ENCODE data around the gene ETV6.
"Not testable (repeated sequence)": the region's sequence is repeated elsewhere in the genome, so short reads cannot be mapped to it uniquely, and the experiment has no call there.

The ETV6 gene

DNA sequence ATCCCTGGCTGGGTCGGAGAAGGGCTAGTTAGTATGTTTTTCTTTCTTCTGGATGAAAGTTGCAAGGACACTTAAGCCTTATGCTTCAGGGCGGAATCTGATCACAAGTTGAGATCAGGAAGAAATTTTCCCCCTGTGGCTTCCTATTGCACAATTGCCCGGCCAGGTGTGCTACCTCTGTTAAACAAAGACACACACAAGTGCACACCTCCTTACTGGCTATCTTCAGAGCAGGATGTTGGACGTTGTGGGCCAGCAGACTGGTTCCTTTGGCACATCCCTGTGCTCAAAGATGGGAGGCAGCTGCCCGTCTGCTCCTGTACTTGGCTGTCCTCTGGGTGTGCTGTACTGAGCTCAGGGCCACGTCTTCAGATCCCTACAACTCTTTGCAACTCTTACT is 19.1 kb downstream of the ETV6 start:
- DNase-seq (ENCODE audit: low read depth) = no peak

DNA sequence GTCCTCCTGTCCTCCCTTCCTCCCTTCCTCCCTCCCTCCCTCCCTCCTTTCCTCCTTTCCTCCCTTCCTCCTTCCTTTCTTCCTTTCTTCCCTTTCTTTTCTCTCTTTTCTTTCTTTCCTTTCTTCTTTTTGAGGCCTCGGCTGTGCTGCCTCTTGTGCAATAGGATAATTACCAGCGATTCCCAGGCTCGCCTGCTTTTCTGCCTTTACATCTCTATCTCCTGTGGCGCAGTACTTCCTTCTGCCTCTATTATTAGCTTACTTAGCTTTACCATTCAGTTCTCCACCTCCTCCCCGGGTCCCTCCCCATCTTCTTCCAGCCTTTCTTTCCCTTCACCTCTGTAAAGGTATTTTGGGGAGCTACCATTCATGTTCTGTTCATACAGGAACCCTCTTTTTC is 19.9 kb downstream of the ETV6 start:
- DNase-seq (ENCODE audit: low read depth) = no peak

DNA sequence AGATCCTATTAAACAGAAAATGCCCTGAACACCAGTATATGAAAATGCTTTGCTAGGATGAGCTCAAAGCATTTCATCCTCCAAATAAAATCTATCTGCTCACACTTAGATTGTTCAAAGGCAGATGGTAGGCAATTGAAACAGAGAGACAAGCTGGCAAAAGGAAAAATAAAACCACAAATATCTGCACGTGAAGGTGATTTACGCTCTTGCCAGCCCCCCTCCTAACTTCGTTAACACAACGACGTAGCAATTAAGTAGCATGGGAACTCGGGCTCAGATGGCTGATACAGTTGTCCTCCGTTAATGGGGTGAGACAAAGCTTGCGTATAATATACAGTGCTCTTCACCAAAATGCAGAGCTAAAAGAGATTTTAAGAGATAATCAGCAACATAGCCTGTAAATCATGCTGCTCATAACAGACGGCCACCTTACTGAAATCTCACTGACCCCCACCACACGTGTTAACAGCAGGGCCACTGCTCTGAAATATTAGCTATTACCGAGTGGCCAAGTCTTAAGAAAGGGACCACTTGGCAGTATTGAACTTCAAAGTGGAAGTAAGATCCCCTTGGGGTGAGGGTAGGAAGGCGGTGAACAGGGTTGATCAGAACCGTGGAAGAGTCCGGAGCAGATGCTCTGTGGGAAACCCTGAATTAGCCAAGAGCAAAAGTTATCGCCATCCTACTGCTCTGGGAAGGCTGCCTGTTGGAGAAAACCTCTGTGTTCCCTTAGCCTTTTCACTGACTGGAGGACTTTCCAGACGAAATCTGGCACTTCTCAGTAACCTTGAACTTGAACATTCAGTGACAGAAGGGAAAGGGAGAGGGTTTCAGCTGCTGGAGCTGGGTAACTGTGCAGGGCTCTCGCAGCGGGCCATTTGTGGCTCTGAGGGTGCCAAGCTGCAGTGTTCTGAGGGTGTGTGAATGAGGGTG is 23.1 kb downstream of the ETV6 start:
- no peak for DNase-seq (ENCODE audit: low read depth)

DNA sequence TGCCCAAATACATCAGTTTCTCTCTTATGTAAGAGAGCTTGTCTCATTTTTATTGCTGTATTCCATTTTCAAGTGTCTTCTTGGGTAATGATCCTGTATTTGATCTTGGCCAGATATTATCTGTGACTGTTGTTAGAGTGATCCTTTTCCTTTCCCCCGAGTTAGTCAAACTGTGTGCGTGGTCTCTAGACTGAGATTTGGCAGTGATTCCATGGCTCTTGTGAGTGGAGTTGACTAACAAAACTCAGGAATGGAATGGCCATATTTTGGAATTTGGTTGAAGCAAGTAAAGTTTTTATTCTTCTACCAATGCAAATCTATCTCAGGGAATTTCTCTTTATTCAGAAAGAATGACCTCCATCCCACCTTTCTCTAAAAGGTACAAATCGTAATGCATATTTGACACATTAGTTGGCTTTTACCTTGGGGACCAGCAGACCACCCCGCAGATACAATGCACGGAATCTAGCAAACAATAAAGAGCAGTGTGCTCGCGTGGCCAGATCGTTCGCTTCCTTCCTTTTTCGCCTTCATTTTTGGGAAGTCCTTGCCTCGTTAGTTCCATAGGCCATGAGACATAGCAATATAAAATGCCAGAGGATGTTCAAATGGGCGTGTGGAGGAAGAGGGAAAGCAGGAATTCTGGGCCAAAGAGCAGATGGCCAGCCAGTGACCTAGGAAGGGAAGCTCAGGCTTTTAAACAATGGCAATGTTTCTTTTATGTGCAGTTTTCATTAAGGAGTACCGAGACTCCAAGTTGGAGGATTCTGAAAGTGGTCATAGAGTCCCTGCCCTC is 24.4 kb downstream of the ETV6 start:
- no peak for DNase-seq (ENCODE audit: low read depth)

DNA sequence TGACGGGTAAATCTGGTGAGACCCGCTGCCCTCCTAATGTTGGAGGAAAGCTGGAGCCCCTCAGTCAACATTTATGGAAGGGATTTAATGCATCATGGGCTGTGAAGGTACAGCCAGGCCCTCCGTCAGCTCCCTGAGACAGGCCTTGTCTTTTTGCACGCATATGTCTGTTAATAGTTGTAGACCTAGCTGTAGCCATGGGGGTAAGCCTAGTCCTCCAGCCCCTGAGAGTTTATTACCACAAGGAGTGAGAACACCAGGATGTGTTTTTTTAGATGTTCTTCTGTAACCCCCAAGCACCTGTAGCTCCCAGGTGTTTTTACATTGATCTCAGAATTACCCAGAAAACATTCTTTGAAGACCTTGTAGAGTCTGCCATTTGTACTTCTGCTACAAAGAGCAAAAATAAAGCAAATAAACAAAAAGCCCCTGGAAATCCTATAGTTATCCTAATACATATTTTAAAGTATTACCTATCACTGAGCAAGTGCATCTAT is 25.5 kb downstream of the ETV6 start:
- DNase-seq (ENCODE audit: low read depth) = no peak

DNA sequence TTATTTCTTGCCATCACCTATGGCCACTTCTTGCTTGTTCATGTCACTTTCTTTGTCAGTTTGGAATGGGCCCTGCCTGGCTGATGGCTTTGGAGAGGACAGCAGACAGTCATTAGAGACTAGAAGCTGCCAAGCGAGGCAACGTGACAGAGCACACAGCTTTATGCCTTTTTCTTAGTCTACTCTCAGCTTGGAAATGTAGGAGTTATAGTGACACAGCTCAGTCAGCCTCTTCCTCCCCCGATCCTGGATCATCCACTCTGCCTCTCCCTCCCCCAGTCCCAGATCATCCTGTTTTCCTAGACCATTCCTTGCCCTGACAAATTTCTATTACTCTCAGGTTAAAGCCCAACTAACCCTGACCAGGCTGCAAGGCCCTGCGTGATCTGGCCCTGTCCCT is 26.6 kb downstream of the ETV6 start:
- DNase-seq (ENCODE audit: low read depth) = no peak

DNA sequence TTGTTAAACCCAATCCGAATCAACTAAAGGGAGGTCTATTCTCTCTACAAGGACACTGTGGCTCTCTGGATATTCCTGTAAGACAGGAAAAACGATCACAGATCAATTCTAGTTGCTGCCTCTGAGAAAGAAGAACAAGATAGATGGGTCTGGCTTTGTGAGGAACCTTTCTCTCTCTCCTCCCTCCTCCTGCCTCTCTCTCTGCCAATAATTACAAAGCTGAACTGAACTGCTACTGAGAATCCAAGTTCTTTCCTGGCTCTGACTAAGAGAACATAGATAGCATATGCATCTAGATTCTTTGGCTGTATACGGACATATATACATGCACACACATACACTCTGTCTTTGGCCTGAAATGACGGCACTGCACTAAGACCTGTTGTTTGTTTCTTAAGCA is 27.6 kb downstream of the ETV6 start:
- no peak for DNase-seq (ENCODE audit: low read depth)

DNA sequence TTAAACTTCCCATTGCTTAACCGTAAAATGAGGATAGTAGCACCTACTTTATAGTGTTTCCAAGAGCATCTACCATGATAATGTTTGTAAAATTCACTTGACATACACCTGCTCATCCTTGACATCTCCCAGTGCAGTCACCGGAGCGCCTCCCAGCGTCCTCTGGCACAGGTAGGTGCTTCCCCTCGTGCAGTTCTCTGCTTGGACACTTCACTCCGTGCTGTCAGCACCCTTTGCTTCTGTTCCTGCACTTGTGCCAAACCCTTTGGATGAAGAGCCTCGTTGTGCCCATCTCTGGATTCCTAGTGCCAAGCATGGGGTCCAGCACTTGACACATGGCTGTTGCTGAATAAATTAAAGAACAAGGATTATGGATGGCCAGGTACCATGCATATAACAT is 28.3 kb downstream of the ETV6 start:
- DNase-seq (ENCODE audit: low read depth) = no peak

DNA sequence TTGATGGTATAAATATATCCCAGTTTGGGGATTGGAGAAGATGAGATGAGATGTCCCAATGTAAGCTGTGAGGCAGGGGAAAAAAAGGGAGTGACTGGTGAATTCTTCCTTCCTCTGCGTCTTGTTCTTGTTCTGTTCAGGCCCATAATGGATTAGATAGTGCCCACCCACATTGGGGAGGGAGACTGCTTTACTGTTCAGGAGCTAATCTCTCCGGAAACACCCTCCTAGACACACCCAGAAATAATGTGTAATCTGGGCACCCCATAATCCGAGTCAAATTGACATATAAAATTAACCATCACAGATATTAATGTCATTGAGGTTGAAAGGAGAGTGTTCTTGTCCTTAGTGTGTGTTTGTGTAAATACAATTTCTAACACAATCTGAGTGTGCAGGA is 29.3 kb downstream of the ETV6 start:
- DNase-seq (ENCODE audit: low read depth) = no peak

DNA sequence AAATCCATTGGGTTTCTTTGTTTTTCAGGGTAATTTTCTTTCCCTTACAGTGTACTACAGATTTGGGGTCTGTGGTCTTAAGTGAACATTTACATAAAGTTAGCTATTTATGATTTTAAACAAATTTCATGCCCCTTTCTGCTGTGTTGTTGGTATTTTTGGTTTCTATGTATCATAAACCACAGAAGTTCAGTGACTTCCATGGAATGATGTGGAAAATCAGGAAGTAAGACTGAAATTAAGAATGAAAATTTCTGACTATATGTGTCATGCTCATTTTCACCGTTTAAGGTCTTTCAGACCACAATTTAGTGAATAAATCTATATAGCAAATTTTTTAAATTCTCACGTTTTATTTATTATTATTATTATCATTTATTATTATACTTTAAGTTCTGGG is 31.7 kb downstream of the ETV6 start:
- DNase-seq (ENCODE audit: low read depth) = no peak

DNA sequence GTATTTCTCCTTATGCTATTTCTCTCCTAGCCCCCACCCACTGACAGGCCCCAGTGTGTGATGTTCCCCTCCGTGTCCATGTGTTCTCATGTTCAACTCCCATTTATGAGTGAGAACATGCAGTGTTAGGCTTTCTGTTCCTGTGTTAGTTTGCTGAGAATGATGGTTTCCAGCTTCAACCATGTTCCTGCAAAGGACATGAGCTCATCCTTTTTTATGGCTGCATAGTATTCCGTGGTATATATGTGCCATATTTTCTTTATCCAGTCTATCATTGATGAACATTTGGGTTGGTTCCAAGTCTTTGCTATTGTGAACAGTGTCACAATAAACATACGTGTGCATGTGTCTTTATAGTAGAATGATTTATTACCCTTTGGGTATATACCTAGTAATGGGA is 32.2 kb downstream of the ETV6 start:
- DNase-seq (ENCODE audit: low read depth) = not testable (repeated sequence)

DNA sequence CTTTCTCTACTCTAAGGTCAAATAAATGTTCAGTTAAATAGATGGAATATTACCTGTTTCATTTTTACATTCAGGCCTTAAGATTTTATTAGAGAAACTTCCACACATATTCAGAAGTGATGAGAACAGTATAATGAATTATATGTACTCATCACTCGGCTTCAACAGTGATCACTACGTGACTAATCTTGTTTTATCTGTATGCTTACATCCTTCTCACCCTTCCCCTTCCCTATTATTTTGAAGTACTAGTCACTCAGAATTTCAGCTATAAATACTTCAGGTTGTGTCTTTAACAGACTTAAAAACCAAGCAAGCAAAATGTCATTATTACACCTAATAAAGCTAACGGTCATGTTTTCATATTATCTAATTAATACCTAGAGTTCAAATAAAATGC is 34.9 kb downstream of the ETV6 start:
- DNase-seq (ENCODE audit: low read depth) = no peak

DNA sequence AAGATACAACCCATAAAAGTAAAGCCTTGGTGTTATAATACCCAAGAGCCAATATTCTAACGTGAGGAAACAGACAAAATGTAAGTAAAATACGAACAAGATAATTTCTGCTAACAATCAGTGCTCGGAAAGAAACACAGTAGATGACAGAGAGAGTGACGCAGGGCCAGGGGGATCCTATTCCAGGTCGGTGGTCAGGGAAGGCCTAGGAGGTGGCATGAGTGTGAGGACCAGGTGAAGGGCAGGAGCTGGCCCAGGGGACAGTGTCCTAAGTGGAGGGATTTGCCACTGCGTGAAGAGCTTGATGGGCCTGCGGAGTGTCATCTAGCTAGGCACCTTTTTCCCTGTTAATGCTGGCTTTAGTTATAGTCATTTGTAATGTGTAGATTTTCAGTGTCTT is 35.3 kb downstream of the ETV6 start:
- DNase-seq (ENCODE audit: low read depth) = no peak

DNA sequence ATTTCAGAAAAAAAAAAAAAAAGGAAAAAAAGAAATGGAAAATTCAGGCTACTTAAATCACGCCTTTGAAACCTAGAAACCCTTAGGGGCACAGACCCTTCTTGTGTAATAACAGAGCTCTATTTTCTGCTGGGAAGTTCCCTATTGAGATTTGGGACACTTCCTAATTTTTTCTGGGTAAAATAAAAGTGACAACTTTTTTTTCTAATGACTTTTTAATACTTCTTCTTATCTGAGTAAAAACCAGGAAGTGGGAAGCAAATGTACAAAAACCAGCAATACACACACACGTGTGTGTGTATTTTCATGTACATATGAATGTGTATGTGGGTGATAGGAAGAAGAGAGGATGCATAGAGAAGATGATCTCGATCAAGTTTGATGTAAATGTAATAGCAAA is 35.8 kb downstream of the ETV6 start:
- no peak for DNase-seq (ENCODE audit: low read depth)

DNA sequence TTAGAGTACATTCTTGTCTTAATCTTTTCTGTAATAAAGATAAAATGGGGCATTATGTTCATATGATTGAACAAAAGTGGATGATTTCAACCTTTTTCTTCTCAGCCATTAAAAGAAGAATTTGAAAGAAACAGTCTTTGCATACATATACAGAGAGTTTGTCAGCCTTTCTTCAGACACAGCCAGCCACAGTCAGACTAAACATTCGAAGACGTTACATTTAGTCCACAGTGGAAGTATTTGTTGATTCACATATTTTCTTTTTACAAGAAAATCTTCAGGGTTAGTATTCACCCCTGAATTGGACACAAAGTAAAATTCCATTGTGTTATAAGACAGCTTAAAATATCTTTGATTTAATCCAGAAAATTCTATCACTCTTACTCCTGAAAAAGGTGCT is 36.2 kb downstream of the ETV6 start:
- no peak for DNase-seq (ENCODE audit: low read depth)

DNA sequence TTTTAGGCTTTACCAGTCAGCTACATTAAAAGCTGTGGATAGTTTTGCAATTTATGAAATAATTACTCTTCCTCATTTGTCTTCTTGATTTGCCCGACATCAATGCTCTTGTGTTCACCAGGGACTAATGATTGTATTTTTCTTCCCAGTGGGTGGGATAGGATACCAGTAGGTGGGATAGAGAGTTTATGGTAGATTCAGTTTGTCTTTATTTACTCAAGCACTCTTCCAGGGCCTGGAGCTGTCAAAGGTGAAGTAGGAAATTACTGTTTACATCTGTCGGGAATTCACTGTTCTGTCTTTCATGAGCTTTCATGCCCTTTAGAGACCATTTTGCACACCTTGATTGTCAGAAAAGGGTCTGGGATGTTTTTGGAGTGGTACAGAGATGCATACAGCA is 36.6 kb downstream of the ETV6 start:
- DNase-seq (ENCODE audit: low read depth) = no peak

DNA sequence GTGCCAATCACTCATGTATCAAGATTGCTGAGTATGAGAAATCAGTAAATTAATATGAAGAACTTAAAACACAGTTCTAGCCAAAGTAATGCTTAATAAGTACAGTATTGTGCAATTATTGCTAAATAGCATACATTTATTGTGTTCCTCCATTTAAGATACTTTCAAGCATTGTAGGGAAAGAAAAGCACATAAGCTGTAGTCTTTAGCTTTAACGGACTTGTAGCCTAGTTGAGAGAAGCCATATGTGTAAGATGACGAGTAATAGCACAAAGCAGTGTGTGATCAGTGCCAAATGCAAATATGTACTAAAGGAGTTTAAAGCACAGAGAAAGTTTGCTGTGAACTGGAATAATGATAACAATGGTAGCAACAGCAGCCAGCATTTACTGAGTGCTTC is 38.1 kb downstream of the ETV6 start:
- DNase-seq (ENCODE audit: low read depth) = no peak

DNA sequence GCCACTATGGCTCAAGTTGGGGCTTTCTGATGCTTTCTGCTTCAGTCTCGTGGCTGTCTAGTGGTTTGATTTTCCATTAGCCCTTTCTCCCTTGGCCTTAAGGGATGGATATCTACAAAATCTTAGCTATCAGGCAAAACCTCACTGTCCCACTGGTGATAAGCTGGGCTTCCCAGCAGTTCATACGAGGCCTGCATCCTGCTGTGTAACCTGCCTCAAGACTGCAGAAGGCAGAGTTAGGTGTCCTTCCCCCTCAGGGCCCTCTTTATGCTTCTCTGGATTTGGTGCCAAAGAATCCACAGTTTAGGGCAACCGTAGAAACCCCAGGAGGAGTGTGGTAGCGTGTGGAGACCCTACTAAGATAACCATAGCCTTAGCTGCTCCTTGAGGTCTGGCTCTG is 38.9 kb downstream of the ETV6 start:
- no peak for DNase-seq (ENCODE audit: low read depth)

DNA sequence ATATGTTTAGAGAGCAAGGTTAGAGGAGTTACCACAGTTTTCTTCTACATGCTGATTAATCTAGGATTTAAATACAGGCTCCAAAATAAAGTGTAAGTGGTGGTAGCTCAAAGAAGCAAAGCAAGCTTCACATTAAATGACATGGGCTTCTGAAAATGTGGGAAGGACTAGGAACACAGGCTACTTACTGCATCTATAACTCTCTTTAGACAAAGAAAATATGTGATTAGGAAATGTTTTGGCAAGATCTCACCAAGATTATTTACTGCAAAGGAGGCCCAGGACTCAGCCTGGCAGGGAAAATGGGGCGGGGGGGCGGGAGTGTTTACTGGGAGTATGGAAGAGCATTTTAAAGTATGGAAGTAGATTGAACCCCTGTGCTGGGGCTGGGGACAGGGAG is 39.4 kb downstream of the ETV6 start:
- no peak for DNase-seq (ENCODE audit: low read depth)

DNA sequence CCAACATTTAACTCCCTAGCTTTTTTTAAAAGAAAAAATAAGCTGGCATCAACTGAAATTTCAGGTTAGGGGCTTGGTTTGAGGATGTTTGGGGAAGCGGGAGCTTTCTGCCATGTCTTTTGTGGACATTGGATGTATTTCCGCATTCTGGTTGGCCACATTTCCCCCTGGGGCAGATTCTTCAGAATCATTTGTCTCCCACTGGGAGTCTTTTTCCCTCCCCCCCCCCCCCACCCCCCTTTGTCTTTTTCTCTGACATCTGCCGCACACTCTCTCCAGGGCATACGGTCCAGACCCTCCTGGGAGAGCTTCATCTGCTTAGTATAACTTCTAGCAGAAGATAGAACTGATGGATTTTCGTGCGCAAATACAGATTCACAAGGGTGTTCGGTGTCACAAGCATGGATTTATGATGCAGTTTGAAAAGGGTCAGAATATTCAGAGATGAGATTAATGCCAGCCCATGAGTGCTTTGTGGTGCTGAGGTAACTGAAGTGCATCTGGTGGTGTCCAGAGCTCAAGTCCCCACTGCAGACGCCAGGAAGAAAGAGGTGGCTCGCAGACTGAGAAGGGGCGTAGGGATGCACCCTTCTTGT is 40.2 kb downstream of the ETV6 start:
- no peak for DNase-seq (ENCODE audit: low read depth)

DNA sequence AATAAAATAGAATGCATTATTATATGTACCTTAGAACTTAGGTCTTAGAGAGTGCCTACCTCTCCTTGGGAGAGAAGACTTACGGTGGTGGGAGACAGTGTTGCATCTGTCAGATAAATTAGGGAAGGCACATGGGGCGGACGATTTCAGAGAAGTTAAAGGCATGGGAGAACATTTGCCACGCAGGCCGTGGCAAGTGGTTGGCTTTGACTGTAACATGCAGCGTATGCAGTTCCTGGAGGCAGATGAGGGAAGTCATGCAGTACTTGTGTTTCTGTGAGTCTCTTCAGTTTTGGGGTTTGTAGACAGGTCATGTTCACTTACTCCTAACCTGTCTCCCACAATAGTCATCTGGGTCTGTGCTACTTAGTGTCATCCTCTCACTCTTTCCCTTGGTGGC is 43.6 kb downstream of the ETV6 start:
- no peak for DNase-seq (ENCODE audit: low read depth)

DNA sequence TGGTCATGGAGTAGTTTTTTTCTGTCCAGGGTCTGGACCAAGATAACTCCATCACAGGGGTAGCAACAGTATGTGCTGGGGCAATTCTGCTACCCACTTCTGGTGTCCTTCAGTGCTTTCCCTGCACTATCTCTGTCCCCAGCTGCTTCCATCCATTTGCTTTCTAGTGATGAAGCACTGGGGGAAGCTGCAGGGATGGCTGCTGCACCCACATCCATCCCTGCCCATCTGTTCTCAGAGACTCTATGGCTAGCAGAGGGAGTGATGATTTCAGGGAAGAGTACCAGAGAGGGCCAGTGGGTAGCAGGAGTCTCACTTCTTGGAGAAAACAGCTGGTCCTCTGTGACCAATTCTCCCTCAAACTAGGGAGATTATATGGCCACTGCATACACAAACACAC is 44.1 kb downstream of the ETV6 start:
- DNase-seq (ENCODE audit: low read depth) = no peak

DNA sequence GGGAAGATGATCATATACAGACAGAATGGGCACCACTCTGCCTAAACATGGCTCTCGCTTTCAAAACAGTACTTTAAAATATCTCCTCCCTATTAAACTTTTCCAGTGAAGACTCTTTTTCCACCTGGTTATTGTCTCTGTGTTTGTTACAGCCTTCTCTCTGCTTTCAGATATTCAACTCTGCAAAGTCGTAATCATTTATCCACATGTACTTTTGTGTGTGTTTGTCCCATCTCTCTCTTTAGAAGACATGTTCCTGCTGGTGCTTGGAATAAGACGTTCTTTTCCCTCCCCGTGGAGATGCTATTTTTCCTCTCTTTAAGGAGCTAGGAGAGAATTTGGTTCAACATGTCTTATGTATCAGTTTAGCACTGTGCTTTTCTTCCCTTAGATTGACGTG is 45.1 kb downstream of the ETV6 start:
- no peak for DNase-seq (ENCODE audit: low read depth)
